ENCODE data around the gene UGT1A7.
A peak's percentile ranks its signal among the peaks of the same experiment; 100 is the strongest.
"Not testable (repeated sequence)": the region's sequence is repeated elsewhere in the genome, so short reads cannot be mapped to it uniquely, and the experiment has no call there.

Gene UGT1A7

GRCh38 chr2:233684640-233685039, 2.9 kb downstream of the UGT1A7 start:
- DNase-seq: no peak

- DNase-seq: no peak
These were observed 5.2 kb downstream of the UGT1A7 start for GRCh38 chr2:233686928-233687327.

GRCh38 chr2:233688341-233688740, 6.6 kb downstream of the UGT1A7 start:
- no peak for DNase-seq

- DNase-seq: no peak
These were observed 7.3 kb downstream of the UGT1A7 start for GRCh38 chr2:233689031-233689430.

- DNase-seq: no peak
These were observed 7.8 kb downstream of the UGT1A7 start for GRCh38 chr2:233689501-233689900.

GRCh38 chr2:233690444-233690843, 8.7 kb downstream of the UGT1A7 start:
- no peak for DNase-seq

- DNase-seq: no peak
These were observed 10.0 kb downstream of the UGT1A7 start for GRCh38 chr2:233691443-233692433.

- DNase-seq: no peak
These were observed 10.9 kb downstream of the UGT1A7 start, which contains the start of gene UGT1A6 for GRCh38 chr2:233692648-233693047. UGT1A6 (plus strand) TSS chr2:233692890; CDS start chr2:233693005, 115 bp downstream.

GRCh38 chr2:233693963-233694362, 12.3 kb downstream of the UGT1A7 start:
- DNase-seq: no peak

GRCh38 chr2:233698740-233699139, 17.0 kb downstream of the UGT1A7 start:
- no peak for DNase-seq

- DNase-seq: no peak
These were observed 17.8 kb downstream of the UGT1A7 start for GRCh38 chr2:233699424-233700027.

GRCh38 chr2:233700028-233700635, 18.4 kb downstream of the UGT1A7 start:
- no peak for DNase-seq

- DNase-seq: not testable (repeated sequence)
These were observed 19.1 kb downstream of the UGT1A7 start for GRCh38 chr2:233700842-233701241.

GRCh38 chr2:233702238-233702637, 20.5 kb downstream of the UGT1A7 start:
- no peak for DNase-seq

GRCh38 chr2:233705911-233706506, 24.3 kb downstream of the UGT1A7 start:
- DNase-seq: no peak

GRCh38 chr2:233706720-233707119, 25.0 kb downstream of the UGT1A7 start:
- peak; percentile 59 for DNase-seq

- no peak for DNase-seq
These were observed 26.4 kb downstream of the UGT1A7 start for GRCh38 chr2:233707940-233708644.

- no peak for DNase-seq
These were observed 27.2 kb downstream of the UGT1A7 start for GRCh38 chr2:233708942-233709341.

- peak; percentile 87 for DNase-seq
These were observed 29.8 kb downstream of the UGT1A7 start for GRCh38 chr2:233711312-233712008.

- no peak for DNase-seq
These were observed 31.0 kb downstream of the UGT1A7 start, which contains the start of gene UGT1A5 for GRCh38 chr2:233712611-233713261. UGT1A5 (plus strand) TSS chr2:233712907; CDS start chr2:233712992, 85 bp downstream.

- DNase-seq: no peak
These were observed 31.5 kb downstream of the UGT1A7 start for GRCh38 chr2:233713262-233713615.

All from islet precursor cell (in vitro differentiated cells).